Hepatocyte (in vitro differentiated cells): ENCODE measurements around the gene NAV2. TPM values are rescaled to one million over a fixed set of nuclear protein-coding genes. Genes with fewer than 3 reads are reported as not detected.

Experiments used
- DNase-seq: peaks from one replicate; pipeline ENCODE4 v3.0.0-alpha.2; 2016; ENCODE audit warnings: low spot score
- H2AFZ ChIP-seq: fragments of 200-600 bp; sonication (generic); 2 replicates; pipeline ENCODE4 v1.6.0; 2016; ENCODE audit warnings: antibody characterized with exemption, mild to moderate bottlenecking
- H3K27ac ChIP-seq: fragments of 200-600 bp; sonication (generic); 2 replicates; pipeline ENCODE4 v1.5.1; 2016; ENCODE audit warnings: mild to moderate bottlenecking
- H3K27me3 ChIP-seq: fragments of 200-600 bp; sonication (generic); 2 replicates; pipeline ENCODE4 v1.6.1; 2016
- H3K36me3 ChIP-seq: fragments of 200-600 bp; sonication (generic); replicated peaks from 2 replicates; pipeline ENCODE4 v1.5.1; 2016; ENCODE audit warnings: low read depth; ENCODE audit not compliant: insufficient read depth
- H3K4me1 ChIP-seq: fragments of 200-600 bp; sonication (generic); 2 replicates; pipeline ENCODE4 v1.5.1; 2016; ENCODE audit warnings: mild to moderate bottlenecking, moderate library complexity; ENCODE audit not compliant: insufficient read depth
- H3K4me2 ChIP-seq: fragments of 200-600 bp; sonication (generic); 2 replicates; pipeline ENCODE4 v1.6.0; 2016
- H3K4me3 ChIP-seq: fragments of 200-600 bp; sonication (generic); 2 replicates; pipeline ENCODE4 v1.5.1; 2016; ENCODE audit warnings: mild to moderate bottlenecking
- H3K79me2 ChIP-seq: fragments of 200-600 bp; sonication (generic); 2 replicates; pipeline ENCODE4 v1.6.0; 2017; ENCODE audit warnings: mild to moderate bottlenecking
- H3K9me2 ChIP-seq: fragments of 200-600 bp; sonication (generic); replicated peaks from 2 replicates; pipeline ENCODE4 v1.6.0; 2017; ENCODE audit warnings: mild to moderate bottlenecking; ENCODE audit not compliant: insufficient read depth
- H3K9me3 ChIP-seq: fragments of 200-600 bp; sonication (generic); 2 replicates; pipeline ENCODE4 v1.5.1; 2016; ENCODE audit warnings: low read depth, mild to moderate bottlenecking
- H4K20me1 ChIP-seq: fragments of 200-600 bp; sonication (generic); 2 replicates; pipeline ENCODE4 v1.6.0; 2016; ENCODE audit warnings: mild to moderate bottlenecking; ENCODE audit not compliant: insufficient read depth, poor library complexity, severe bottlenecking
- EZH2 ChIP-seq: fragments of 200-600 bp; sonication (generic); IDR thresholded peaks from 2 replicates; pipeline ENCODE4 v1.6.1; 2016; ENCODE audit warnings: antibody characterized with exemption, mild to moderate bottlenecking, borderline replicate concordance
- EZH2phosphoT487 ChIP-seq: fragments of 200-600 bp; sonication (generic); IDR thresholded peaks from one replicate; pipeline ENCODE4 v1.6.1; 2018; ENCODE audit warnings: antibody characterized with exemption, mild to moderate bottlenecking, low read depth, moderate library complexity; ENCODE audit not compliant: unreplicated experiment, severe bottlenecking
- WGBS: methylation state at CpG from one replicate; pipeline ENCODE4 v1.1.6; 2016; ENCODE audit warnings: low lambda C conversion rate; ENCODE audit errors: missing lambda C conversion rate; 5-methylcytosine and 5-hydroxymethylcytosine counted together
- polyA plus RNA-seq: library from polyadenylated mRNA; unstranded; fragments of >200 nt; fragmentation: Nextera tagmentation; extraction: Ambion mirVana; gene quantifications from 2 replicates; pipeline ENCODE4 v1.2.1, GENCODE V29; 2016
- total RNA-seq: library from RNA; depleted of rRNA; stranded (reverse); fragments of >200 nt; gene quantifications from 2 replicates; pipeline ENCODE4 v1.2.3, GENCODE V29; 2014
- TF ChIP-seq, protein P1 (sequence below): fragments of 200-600 bp; sonication (generic); IDR thresholded peaks from 2 replicates; pipeline ENCODE4 v1.5.1; 2016; ENCODE audit warnings: antibody characterized with exemption, mild to moderate bottlenecking; ENCODE audit not compliant: poor library complexity

Gene NAV2
- total and polyA plus RNA-seq, 2 experiments from 2014 or later = 23.7 to 30.8 TPM

DNA sequence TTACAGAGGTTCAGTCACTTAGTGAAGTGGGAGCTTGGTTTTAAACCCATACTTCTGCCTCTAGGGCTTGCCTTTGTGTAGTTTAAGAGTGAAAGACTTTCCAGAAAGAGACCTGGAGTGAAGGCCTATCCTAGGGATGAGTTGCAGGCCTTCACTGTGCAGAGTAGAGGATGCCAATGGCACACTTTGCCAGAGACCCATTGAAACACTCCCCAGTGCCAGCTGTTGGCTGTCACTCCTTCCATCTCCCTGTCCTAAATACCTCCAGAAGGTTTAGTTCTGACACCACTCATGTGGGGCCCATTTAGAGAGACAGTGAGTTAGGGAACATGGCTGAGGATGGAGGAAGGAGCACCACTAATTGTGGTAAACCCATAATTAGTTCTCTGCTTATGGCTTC, 31.5 kb downstream of the NAV2 start:
- no peaks in the 10 kb centered on the region for H3K9me3 ChIP-seq
- no peaks in the 10 kb centered on the region for H3K79me2 ChIP-seq
- H3K9me2 ChIP-seq = no peaks in the 10 kb centered on the region
- H3K4me1 ChIP-seq = peaks cover 9% of the 10 kb centered on the region
- H3K27me3 ChIP-seq = no peaks in the 10 kb centered on the region
- TF ChIP-seq EZH2phosphoT487 = no peak
- TF ChIP-seq, protein P1, sequence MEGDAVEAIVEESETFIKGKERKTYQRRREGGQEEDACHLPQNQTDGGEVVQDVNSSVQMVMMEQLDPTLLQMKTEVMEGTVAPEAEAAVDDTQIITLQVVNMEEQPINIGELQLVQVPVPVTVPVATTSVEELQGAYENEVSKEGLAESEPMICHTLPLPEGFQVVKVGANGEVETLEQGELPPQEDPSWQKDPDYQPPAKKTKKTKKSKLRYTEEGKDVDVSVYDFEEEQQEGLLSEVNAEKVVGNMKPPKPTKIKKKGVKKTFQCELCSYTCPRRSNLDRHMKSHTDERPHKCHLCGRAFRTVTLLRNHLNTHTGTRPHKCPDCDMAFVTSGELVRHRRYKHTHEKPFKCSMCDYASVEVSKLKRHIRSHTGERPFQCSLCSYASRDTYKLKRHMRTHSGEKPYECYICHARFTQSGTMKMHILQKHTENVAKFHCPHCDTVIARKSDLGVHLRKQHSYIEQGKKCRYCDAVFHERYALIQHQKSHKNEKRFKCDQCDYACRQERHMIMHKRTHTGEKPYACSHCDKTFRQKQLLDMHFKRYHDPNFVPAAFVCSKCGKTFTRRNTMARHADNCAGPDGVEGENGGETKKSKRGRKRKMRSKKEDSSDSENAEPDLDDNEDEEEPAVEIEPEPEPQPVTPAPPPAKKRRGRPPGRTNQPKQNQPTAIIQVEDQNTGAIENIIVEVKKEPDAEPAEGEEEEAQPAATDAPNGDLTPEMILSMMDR = no peak
- TF ChIP-seq EZH2 = no peak
- H3K27ac ChIP-seq = no peak overlapping the region
- DNase-seq = no peak
- no peak overlapping the region for H3K4me2 ChIP-seq
- H4K20me1 ChIP-seq = no peaks in the 10 kb centered on the region
- no peak overlapping the region for H2AFZ ChIP-seq
- H3K36me3 ChIP-seq = no peaks in the 10 kb centered on the region
- no peak overlapping the region for H3K4me3 ChIP-seq

DNA sequence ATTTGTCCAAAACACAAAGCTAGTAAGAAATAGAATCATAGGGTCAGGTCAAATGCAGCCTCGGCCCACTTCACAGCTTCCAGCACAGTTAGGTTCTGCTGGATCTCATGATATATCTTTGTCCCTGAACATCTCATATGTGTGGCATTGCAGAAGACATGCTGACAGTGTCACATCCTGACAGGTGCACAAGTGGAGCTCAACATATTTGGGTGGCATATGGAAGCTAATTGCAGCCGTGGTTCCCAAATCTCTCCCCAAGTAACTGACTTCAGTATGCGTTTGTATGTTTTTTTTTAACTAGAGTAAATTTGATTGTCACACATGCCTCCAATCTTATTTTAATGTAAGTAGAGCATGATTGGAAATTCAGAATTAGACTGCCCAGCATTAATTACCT, 33.4 kb downstream of the NAV2 start:
- Histone ChIP-seq H3K36me3 (no peaks in the 10 kb centered on the region), H3K9me3 (no peaks in the 10 kb centered on the region), H3K4me3 (no peak overlapping the region), H3K4me2 (no peak overlapping the region), H2AFZ (no peak overlapping the region), H3K27me3 (no peaks in the 10 kb centered on the region), H4K20me1 (no peaks in the 10 kb centered on the region), H3K4me1 (no peaks in the 10 kb centered on the region), H3K9me2 (no peaks in the 10 kb centered on the region), H3K79me2 (no peaks in the 10 kb centered on the region), H3K27ac (no peak overlapping the region)
- no peak for DNase-seq
- TF ChIP-seq EZH2 = no peak
- no peak for TF ChIP-seq EZH2phosphoT487
- TF ChIP-seq, protein P1 = no peak
- WGBS = 91% methylated on average over 3 of the region's 3 CpGs

DNA sequence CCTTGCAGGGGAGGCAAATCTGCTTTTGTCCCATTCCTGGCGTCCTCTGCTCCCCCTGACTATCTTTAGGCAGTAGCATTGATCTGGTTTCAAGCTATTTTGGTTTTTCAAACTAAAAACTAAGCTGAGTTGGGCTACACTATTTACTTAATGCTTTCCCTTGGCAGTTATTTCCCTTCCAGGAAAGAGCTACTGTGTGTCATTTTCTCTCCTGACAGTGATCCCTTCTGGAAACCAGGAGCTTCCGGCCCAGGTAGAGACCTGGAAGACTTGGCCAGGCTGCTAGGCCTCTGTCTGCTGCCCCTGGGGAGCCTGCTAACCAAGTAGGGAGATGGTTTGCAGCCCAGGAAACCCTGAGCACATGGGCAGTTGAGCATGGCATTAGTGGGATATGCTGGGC, 35.0 kb downstream of the NAV2 start:
- H3K36me3 ChIP-seq = no peaks in the 10 kb centered on the region
- no peaks in the 10 kb centered on the region for H3K9me3 ChIP-seq
- no peak overlapping the region for H3K4me3 ChIP-seq
- H3K27ac ChIP-seq = no peak overlapping the region
- no peaks in the 10 kb centered on the region for H3K4me1 ChIP-seq
- DNase-seq = no peak
- 96% methylated on average over 2 of the region's 2 CpGs for WGBS
- TF ChIP-seq EZH2 = no peak
- no peak for TF ChIP-seq EZH2phosphoT487
- TF ChIP-seq, protein P1 = no peak
- no peak overlapping the region for H2AFZ ChIP-seq
- no peak overlapping the region for H3K4me2 ChIP-seq
- no peaks in the 10 kb centered on the region for H4K20me1 ChIP-seq
- no peaks in the 10 kb centered on the region for H3K9me2 ChIP-seq
- no peaks in the 10 kb centered on the region for H3K27me3 ChIP-seq
- H3K79me2 ChIP-seq = no peaks in the 10 kb centered on the region

DNA sequence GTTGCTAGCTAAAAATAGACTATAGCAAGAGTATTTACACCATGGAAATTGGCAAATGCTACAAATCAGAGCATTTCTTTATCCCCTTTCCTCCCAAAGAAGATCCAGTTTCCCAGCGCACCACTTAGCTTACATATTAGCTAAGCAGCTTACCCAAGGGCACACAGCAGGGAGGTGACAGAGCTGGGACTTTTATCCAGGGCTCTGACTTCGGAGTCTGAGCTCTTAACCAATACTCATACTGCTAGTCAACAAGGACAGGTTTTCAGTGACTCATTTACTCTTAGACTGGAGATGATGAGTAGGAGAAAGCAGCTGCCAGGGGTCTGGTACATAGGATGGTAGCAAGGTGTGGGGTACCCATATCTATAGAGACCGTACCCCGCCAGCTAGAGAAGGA, 38.4 kb downstream of the NAV2 start:
- no peaks in the 10 kb centered on the region for H3K79me2 ChIP-seq
- TF ChIP-seq EZH2 (no peak), EZH2phosphoT487 (no peak)
- TF ChIP-seq, protein P1 = no peak
- H3K9me3 ChIP-seq = no peaks in the 10 kb centered on the region
- peaks cover 3% of the 10 kb centered on the region for H3K4me1 ChIP-seq
- no peak overlapping the region for H3K4me2 ChIP-seq
- H3K36me3 ChIP-seq = no peaks in the 10 kb centered on the region
- WGBS = 81% methylated on average over 4 of the region's 4 CpGs
- no peaks in the 10 kb centered on the region for H4K20me1 ChIP-seq
- no peak overlapping the region for H3K4me3 ChIP-seq
- no peaks in the 10 kb centered on the region for H3K9me2 ChIP-seq
- no peak overlapping the region for H3K27ac ChIP-seq
- H3K27me3 ChIP-seq = no peaks in the 10 kb centered on the region
- peak; percentile 35 for DNase-seq
- no peak overlapping the region for H2AFZ ChIP-seq
